Neural progenitor cell (in vitro differentiated cells): ENCODE data around the gene TGM4.

Experiments
- EZH2 ChIP-seq: fragments of 200-600 bp; sonication (generic); IDR thresholded peaks from 2 replicates; pipeline ENCODE4 v1.6.1; 2017; ENCODE audit warnings: antibody characterized with exemption, mild to moderate bottlenecking, moderate library complexity
- EZH2phosphoT487 ChIP-seq: fragments of 200-600 bp; sonication (generic); IDR thresholded peaks from 2 replicates; pipeline ENCODE4 v1.6.1; 2017; ENCODE audit warnings: antibody characterized with exemption
- TF ChIP-seq, protein P1 (sequence below): fragments of 200-600 bp; sonication (generic); IDR thresholded peaks from 2 replicates; pipeline ENCODE4 v1.5.1; 2017; ENCODE audit warnings: antibody characterized with exemption, mild to moderate bottlenecking

DNA sequence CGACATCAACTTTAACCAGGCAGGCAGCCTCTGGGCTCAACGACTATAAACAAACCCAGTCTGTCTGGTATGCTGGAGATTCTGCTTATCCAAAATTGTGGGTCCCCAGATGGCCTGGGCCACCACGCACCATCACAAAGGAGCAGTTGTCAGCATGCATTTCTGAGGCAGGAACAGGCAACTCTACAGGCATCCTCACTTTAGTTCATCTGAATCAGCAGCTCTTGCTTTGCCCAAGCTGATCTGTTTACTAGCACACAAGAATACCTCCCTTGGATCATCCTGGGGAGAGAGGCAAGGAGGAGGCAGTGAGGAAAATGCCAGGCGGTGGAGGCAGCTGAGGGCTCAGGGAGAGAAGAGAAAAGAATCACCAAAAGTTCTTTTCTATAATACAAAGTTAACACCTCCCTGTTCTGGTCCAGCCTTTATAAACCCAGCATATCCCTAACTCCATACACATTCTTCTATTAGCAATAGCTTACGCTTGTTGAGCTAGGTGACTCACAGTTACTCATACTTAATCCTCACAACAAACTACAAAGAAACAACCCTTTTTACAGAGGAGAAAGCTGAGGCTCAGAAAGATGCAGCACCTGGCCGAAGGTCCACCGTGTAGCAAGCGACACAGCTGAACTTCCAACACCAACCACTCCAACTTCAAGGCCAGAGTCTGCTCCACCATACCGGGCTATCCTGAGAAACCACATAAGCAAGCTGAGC is 68.0 kb downstream of the TGM4 start:
- TF ChIP-seq, protein P1, sequence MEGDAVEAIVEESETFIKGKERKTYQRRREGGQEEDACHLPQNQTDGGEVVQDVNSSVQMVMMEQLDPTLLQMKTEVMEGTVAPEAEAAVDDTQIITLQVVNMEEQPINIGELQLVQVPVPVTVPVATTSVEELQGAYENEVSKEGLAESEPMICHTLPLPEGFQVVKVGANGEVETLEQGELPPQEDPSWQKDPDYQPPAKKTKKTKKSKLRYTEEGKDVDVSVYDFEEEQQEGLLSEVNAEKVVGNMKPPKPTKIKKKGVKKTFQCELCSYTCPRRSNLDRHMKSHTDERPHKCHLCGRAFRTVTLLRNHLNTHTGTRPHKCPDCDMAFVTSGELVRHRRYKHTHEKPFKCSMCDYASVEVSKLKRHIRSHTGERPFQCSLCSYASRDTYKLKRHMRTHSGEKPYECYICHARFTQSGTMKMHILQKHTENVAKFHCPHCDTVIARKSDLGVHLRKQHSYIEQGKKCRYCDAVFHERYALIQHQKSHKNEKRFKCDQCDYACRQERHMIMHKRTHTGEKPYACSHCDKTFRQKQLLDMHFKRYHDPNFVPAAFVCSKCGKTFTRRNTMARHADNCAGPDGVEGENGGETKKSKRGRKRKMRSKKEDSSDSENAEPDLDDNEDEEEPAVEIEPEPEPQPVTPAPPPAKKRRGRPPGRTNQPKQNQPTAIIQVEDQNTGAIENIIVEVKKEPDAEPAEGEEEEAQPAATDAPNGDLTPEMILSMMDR, result no peak
- TF ChIP-seq EZH2 (no peak), EZH2phosphoT487 (no peak)
